SU-DHL-6 (cell line): ENCODE results near the gene ATP2A1.

Experiments used
- H2AFZ ChIP-seq: fragments of 200-600 bp; sonication (generic); 2 replicates; pipeline ENCODE4 v1.6.1; 2014; ENCODE audit warnings: low read depth, mild to moderate bottlenecking, moderate library complexity, mixed read lengths, antibody characterized with exemption, low read length; ENCODE audit not compliant: severe bottlenecking
- H3F3A ChIP-seq: fragments of 200-600 bp; shearing (Covaris generic); 2 replicates; pipeline ENCODE4 v1.6.0; 2016; ENCODE audit warnings: antibody characterized with exemption, mild to moderate bottlenecking; ENCODE audit not compliant: insufficient read depth
- H3K27ac ChIP-seq: fragments of 200-600 bp; sonication (generic); 2 replicates; pipeline ENCODE4 v1.5.1; 2016; ENCODE audit warnings: low read depth, mild to moderate bottlenecking, low read length, moderate library complexity, mixed read lengths
- H3K27me3 ChIP-seq: fragments of 200-600 bp; sonication (generic), shearing (Covaris generic); 2 replicates; pipeline ENCODE4 v1.6.0; 2014; ENCODE audit warnings: mild to moderate bottlenecking, low read length
- H3K36me3 ChIP-seq: fragments of 200-600 bp; sonication (generic); 2 replicates; pipeline ENCODE4 v1.6.1; 2014; ENCODE audit warnings: mild to moderate bottlenecking, low read length, mixed read lengths
- H3K4me2 ChIP-seq: fragments of 300-600, 200-600 bp; shearing (Covaris generic), sonication (generic); 2 replicates; pipeline ENCODE4 v1.6.0; 2014; ENCODE audit warnings: low read length, low read depth, mild to moderate bottlenecking; ENCODE audit not compliant: poor library complexity, severe bottlenecking
- H3K4me3 ChIP-seq: fragments of 200-600 bp; sonication (generic); 2 replicates; pipeline ENCODE4 v1.5.1; 2014; ENCODE audit warnings: antibody characterized with exemption, low read length, mild to moderate bottlenecking, mixed read lengths; ENCODE audit not compliant: insufficient read depth, poor library complexity, severe bottlenecking
- H3K79me2 ChIP-seq: fragments of 200-600 bp; sonication (generic); 2 replicates; pipeline ENCODE4 v1.6.1; 2014; ENCODE audit warnings: mild to moderate bottlenecking, low read length, moderate library complexity; ENCODE audit not compliant: insufficient read depth
- H3K9ac ChIP-seq: fragments of 200-600 bp; sonication (generic); 2 replicates; pipeline ENCODE4 v1.7.0; 2014; ENCODE audit warnings: mild to moderate bottlenecking, low read length
- H3K9me2 ChIP-seq: fragments of 200-600 bp; sonication (generic); replicated peaks from 2 replicates; pipeline ENCODE4 v1.6.1; 2014; ENCODE audit warnings: low read length; ENCODE audit not compliant: insufficient read depth
- H3K9me3 ChIP-seq: fragments of 200-600 bp; sonication (generic); 2 replicates; pipeline ENCODE4 v1.6.1; 2014; ENCODE audit warnings: low read length, mixed read lengths; ENCODE audit not compliant: insufficient read depth
- H4K20me1 ChIP-seq: fragments of 200-600 bp; sonication (generic); 2 replicates; pipeline ENCODE4 v1.6.1; 2014; ENCODE audit warnings: low read depth, mild to moderate bottlenecking, antibody characterized with exemption, low read length, moderate library complexity, mixed read lengths
- EZH2phosphoT487 ChIP-seq: fragments of 200-600 bp; sonication (generic), shearing (Covaris generic); conservative IDR thresholded peaks from 2 replicates; pipeline ENCODE4 v1.6.1; 2018; ENCODE audit warnings: mild to moderate bottlenecking, antibody characterized with exemption, low read length, moderate library complexity, mixed read lengths
- TF ChIP-seq, protein P1 (sequence below): fragments of 200-600 bp; sonication (generic); IDR thresholded peaks from one replicate; pipeline ENCODE4 v1.5.1; 2017; ENCODE audit warnings: antibody characterized with exemption, mild to moderate bottlenecking, low read length, moderate library complexity; ENCODE audit not compliant: insufficient read depth, poor library complexity, severe bottlenecking

ATP2A1 gene

DNA sequence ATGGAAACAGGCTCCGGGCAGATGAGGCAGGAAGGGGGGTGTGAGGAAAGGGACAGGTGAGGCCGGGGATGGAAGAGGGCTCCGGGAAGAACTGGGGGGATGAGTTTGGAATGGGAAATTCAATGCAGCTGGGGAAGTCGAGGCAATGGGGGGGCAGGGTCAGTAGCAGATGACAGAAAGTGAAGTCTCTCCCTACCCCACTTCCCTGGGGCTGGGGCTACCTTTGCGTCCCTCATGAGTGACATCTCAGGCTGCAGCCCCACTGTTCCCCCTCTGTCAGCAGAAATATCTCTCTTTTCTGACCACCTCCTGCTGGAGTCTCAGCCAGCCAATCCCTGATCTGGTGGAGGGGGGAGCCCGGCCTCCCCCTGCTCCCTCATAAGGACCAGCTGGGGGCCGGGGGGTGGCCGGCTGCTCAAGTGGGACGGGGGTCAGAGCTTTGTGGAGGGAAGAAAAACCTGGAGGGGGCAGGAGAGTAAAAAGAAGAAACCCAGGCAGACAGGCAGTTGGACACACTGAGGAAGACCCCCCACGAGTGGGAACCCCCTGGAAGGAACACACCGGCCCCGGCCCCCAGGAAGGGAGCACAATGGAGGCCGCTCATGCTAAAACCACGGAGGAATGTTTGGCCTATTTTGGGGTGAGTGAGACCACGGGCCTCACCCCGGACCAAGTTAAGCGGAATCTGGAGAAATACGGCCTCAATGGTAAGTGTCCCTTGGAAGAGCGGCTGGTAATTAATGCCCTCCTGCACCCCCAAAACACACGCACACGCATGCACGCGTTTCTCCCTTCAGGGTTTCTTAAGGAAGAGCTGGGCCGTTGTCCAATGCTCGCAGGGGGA, at the start of gene ATP2A1:
TSS of gene ATP2A1 (plus strand) at position 406 of the 844 bp plus-strand sequence. CDS start at position 590, 184 bp downstream.
- no peaks in the 10 kb centered on the region for H4K20me1 ChIP-seq
- H3K36me3 ChIP-seq = no peaks in the 10 kb centered on the region
- no peaks in the 10 kb centered on the region for H3K27me3 ChIP-seq
- H2AFZ ChIP-seq = peak within 1 kb of the TSS; percentile 84
- H3K9ac ChIP-seq = peak within 1 kb of the TSS; percentile 82
- peaks cover 4% of the 10 kb centered on the region; the same call in 1 of the 2 replicates for H3K79me2 ChIP-seq
- TF ChIP-seq, protein P1, sequence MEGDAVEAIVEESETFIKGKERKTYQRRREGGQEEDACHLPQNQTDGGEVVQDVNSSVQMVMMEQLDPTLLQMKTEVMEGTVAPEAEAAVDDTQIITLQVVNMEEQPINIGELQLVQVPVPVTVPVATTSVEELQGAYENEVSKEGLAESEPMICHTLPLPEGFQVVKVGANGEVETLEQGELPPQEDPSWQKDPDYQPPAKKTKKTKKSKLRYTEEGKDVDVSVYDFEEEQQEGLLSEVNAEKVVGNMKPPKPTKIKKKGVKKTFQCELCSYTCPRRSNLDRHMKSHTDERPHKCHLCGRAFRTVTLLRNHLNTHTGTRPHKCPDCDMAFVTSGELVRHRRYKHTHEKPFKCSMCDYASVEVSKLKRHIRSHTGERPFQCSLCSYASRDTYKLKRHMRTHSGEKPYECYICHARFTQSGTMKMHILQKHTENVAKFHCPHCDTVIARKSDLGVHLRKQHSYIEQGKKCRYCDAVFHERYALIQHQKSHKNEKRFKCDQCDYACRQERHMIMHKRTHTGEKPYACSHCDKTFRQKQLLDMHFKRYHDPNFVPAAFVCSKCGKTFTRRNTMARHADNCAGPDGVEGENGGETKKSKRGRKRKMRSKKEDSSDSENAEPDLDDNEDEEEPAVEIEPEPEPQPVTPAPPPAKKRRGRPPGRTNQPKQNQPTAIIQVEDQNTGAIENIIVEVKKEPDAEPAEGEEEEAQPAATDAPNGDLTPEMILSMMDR = no peak
- TF ChIP-seq EZH2phosphoT487 = no peak
- H3K4me2 ChIP-seq = peak within 1 kb of the TSS; percentile 84
- H3K9me3 ChIP-seq = peaks cover 4% of the 10 kb centered on the region; the same call in 1 of the 2 replicates
- H3F3A ChIP-seq = no peaks in the 10 kb centered on the region
- H3K4me3 ChIP-seq = peak within 1 kb of the TSS; percentile 65
- no peak within 1 kb of the TSS; the same call in 1 of the 2 replicates for H3K27ac ChIP-seq
- H3K9me2 ChIP-seq = no peaks in the 10 kb centered on the region

- TF ChIP-seq, protein P1 = no peak
- no peak for TF ChIP-seq EZH2phosphoT487
- Histone ChIP-seq H4K20me1 (peaks cover 19% of the 10 kb centered on the region; the same call in 1 of the 2 replicates), H3K27ac (no peak overlapping the region), H3K36me3 (peaks cover 72% of the 10 kb centered on the region), H3K9me2 (no peaks in the 10 kb centered on the region), H3K4me2 (no peak overlapping the region), H3K4me3 (no peak overlapping the region), H3K9ac (no peak overlapping the region), H3F3A (0 out of 2 replicates have a peak, but pooled peaks cover 5% of the 10 kb centered on the region), H2AFZ (no peak overlapping the region), H3K79me2 (peaks cover 48% of the 10 kb centered on the region), H3K27me3 (no peaks in the 10 kb centered on the region), H3K9me3 (no peaks in the 10 kb centered on the region)
Observed at GRCh38 chr16:28829747-28830146, 48.5 kb upstream of the ATP2A1 start.

GRCh38 chr16:28830531-28830930, 47.8 kb upstream of the ATP2A1 start:
- H2AFZ ChIP-seq = no peak overlapping the region
- peaks cover 67% of the 10 kb centered on the region for H3K36me3 ChIP-seq
- no peaks in the 10 kb centered on the region for H3K9me3 ChIP-seq
- H3K27ac ChIP-seq = no peak overlapping the region
- no peaks in the 10 kb centered on the region for H3K9me2 ChIP-seq
- H3F3A ChIP-seq = 0 out of 2 replicates have a peak, but pooled peaks cover 5% of the 10 kb centered on the region
- H3K4me3 ChIP-seq = no peak overlapping the region
- H3K4me2 ChIP-seq = no peak overlapping the region
- H3K9ac ChIP-seq = no peak overlapping the region
- H3K27me3 ChIP-seq = no peaks in the 10 kb centered on the region
- peaks cover 40% of the 10 kb centered on the region for H3K79me2 ChIP-seq
- no peak for TF ChIP-seq EZH2phosphoT487
- TF ChIP-seq, protein P1 = no peak
- peaks cover 14% of the 10 kb centered on the region; the same call in 1 of the 2 replicates for H4K20me1 ChIP-seq
